Peyer's patch (tissue), 4 donors: Measurements from ENCODE around the gene THSD8.

Source experiments
- POLR2A ChIP-seq, 2 donors: fragments of 450-650 bp; IDR thresholded peaks; one replicate each; pipeline ENCODE4 v1.5.1; 2017; ENCODE audit warnings: antibody characterized with exemption in 2 of 2, mild to moderate bottlenecking in 2 of 2, moderate library complexity in 2 of 2
- TF ChIP-seq, protein P1 (sequence below), 6 experiments: fragments of 450-650 bp in 4 of 6; fragments of 200-600 bp in 2 of 6; sonication (generic) in 1 of 6; IDR thresholded peaks; one replicate each; pipeline ENCODE4 v1.5.1; 2017 to 2019; ENCODE audit warnings: antibody characterized with exemption in 6 of 6, mild to moderate bottlenecking in 3 of 6, moderate library complexity in 1 of 6

DNA sequence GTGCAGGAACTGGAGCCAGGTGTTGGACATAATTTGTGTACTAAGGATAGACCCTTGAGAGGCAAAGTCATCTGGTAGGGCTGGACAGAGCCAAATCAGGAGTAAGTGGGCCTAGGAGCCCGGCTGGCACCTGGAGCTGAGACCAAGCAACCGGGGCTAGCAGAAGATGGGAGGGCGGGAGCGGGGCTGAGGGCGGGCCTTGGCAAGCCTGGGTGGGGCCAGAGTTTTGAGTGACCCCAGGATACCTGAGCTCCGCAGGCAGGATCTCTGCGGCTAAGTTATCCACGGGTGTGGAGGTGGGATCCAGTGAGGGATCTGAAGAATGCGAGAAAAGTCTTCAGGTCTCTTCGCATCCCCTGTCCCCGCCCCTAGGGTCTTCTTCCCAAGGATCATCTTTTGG, 34.7 kb upstream of the THSD8 start:
- TF ChIP-seq, protein P1, sequence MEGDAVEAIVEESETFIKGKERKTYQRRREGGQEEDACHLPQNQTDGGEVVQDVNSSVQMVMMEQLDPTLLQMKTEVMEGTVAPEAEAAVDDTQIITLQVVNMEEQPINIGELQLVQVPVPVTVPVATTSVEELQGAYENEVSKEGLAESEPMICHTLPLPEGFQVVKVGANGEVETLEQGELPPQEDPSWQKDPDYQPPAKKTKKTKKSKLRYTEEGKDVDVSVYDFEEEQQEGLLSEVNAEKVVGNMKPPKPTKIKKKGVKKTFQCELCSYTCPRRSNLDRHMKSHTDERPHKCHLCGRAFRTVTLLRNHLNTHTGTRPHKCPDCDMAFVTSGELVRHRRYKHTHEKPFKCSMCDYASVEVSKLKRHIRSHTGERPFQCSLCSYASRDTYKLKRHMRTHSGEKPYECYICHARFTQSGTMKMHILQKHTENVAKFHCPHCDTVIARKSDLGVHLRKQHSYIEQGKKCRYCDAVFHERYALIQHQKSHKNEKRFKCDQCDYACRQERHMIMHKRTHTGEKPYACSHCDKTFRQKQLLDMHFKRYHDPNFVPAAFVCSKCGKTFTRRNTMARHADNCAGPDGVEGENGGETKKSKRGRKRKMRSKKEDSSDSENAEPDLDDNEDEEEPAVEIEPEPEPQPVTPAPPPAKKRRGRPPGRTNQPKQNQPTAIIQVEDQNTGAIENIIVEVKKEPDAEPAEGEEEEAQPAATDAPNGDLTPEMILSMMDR (IDR thresholded peaks at IDR 0.05) = no peak
- TF ChIP-seq POLR2A (IDR thresholded peaks at IDR 0.05) = no peak
